ENCODE results near the gene GALNT11. TPM values are rescaled to one million over a fixed set of nuclear protein-coding genes. Genes with fewer than 3 reads are reported as not detected.

Gene GALNT11
- total RNA-seq, 1 donor = 30.9 TPM

DNA sequence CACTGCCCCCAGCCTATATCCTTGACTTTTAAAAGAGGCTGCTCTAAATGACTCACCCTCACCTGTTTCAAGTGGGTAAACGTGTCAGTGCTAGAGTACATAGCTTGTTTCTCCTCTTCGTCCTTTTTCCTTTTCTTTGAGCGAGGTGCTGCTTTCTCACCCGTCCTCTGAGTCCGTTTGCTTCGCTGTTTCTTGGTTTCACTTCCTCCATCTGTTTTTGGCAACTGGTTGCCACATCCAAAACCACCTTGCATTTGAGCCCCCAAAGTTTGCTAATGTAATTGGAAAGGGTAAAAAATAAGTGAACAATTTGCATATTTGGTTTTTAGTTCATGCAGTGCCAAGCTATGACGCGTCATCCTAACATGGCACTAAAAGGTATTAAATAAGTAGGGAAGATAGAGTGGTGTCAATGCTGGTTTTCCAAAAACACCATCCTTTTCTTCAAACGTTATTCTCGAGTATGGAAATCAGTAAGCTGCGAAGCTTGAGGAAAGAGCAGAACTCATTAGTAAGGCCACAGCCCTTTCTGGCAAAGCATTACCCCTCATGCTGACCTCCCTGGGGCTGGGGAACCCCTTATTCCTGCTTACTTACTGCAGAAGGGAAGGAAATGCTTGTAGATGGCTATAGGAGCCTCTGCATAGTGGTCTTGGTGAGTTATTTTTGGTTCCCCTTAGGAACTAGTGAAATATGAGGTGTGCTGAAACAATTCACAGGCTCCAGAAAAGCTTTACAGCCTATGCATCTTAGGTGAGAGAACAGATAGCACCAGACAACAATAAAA is 133.5 kb downstream of the GALNT11 start:
- H3K4me1 ChIP-seq (ENCODE audit: insufficient read depth, low read length) = peaks cover 23% of the 10 kb centered on the region
- H3K27me3 ChIP-seq (ENCODE audit: insufficient read depth, low read length) = no peaks in the 10 kb centered on the region
- no peaks in the 10 kb centered on the region for H3K9me3 ChIP-seq (ENCODE audit: low read depth, low read length)
- no peak overlapping the region for H3K4me3 ChIP-seq (ENCODE audit: low read length)

DNA sequence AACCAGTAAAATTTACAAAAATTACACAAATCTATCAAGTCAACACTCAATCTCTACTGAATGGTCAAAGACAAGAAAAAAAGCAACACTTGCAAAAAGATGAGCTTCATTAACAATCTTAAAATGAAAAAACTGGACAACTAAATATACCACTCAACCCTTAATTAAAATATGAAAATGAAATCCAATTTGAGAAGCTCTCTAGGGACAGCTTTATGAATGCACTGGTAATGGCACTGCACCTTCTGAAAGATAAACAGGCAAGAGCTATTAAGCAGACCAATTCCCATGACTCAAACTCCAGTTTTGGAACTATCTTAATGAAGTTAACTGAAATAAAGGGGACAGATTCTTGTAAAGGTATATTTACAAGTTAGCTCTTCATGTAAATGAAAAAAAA is 135.7 kb downstream of the GALNT11 start:
- no peak overlapping the region for H3K4me3 ChIP-seq (ENCODE audit: low read length)
- peaks cover 23% of the 10 kb centered on the region for H3K4me1 ChIP-seq (ENCODE audit: insufficient read depth, low read length)
- no peaks in the 10 kb centered on the region for H3K9me3 ChIP-seq (ENCODE audit: low read depth, low read length)
- H3K27me3 ChIP-seq (ENCODE audit: insufficient read depth, low read length) = no peaks in the 10 kb centered on the region

DNA sequence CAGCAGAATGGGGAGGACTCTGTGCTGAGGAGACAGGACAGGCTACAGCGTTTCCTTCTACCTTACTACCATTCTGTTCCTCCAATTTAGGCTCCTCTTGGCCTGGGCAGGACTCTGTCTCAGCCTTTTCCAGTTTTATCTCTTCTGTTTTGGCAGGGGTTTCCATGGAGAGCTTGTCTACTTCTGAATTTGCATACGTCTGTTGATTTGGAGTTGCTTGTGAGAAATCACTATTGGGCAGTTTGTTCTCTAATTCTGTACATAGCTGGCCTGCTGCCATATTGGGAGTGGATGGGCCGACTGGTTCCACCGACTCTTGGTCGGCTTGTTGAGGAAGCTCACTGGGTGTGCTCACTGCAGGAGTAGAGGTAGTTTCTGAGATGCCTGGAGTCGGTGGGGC is 136.8 kb downstream of the GALNT11 start:
- H3K9me3 ChIP-seq (ENCODE audit: low read depth, low read length) = no peaks in the 10 kb centered on the region
- peaks cover 23% of the 10 kb centered on the region for H3K4me1 ChIP-seq (ENCODE audit: insufficient read depth, low read length)
- no peak overlapping the region for H3K4me3 ChIP-seq (ENCODE audit: low read length)
- H3K27me3 ChIP-seq (ENCODE audit: insufficient read depth, low read length) = no peaks in the 10 kb centered on the region

Other genes starting within 250 kb of the GALNT11 start
- 42.7 TPM for gene PRKAG2, start 148.6 kb upstream of the GALNT11 start, total RNA-seq
- not detected for gene GALNTL5, start 69.2 kb upstream of the GALNT11 start, total RNA-seq

Measured in mononuclear cell (primary cell).